Fibroblast of villous mesenchyme (primary cell): ENCODE data around the gene ZKSCAN1. TPM values are rescaled to one million over a fixed set of nuclear protein-coding genes. Genes with fewer than 3 reads are reported as not detected.
"Not testable (repeated sequence)": the region's sequence is repeated elsewhere in the genome, so short reads cannot be mapped to it uniquely, and the experiment has no call there.

Source experiments
- DNase-seq: peaks from one replicate; pipeline ENCODE4 v3.0.0-alpha.2; 2010; ENCODE audit warnings: low read depth
- H3K4me3 ChIP-seq: 2 replicates; pipeline ENCODE4 v1.5.1; 2011; ENCODE audit warnings: low read depth, mild to moderate bottlenecking, low read length
- CTCF ChIP-seq: IDR thresholded peaks from 2 replicates; pipeline ENCODE4 v1.5.1; 2012; ENCODE audit warnings: low read depth, mild to moderate bottlenecking, low read length; ENCODE audit not compliant: insufficient read depth
- total RNA-seq: library from RNA; depleted of rRNA; stranded (reverse); fragments of >200 nt; gene quantifications from 2 replicates; pipeline ENCODE4 v1.2.3, GENCODE V29; 2012

Gene ZKSCAN1
- 29.6 and 41.9 TPM in 2 replicates for total RNA-seq

GRCh38 chr7:100015232-100016214 lies at the start of gene ZKSCAN1:
Gene ZKSCAN1, plus strand, starts transcription at chr7:100015596. Its CDS starts 7,911 bp downstream, at chr7:100023507.
- DNase-seq = peak; percentile 95
- peak within 1 kb of the TSS; percentile 88 for H3K4me3 ChIP-seq
- no peak for TF ChIP-seq CTCF

GRCh38 chr7:99969298-99969697 lies 46.1 kb upstream of the ZKSCAN1 start:
- no peak overlapping the region for H3K4me3 ChIP-seq
- DNase-seq = no peak
- TF ChIP-seq CTCF = no peak

- H3K4me3 ChIP-seq, DNase-seq: not testable (repeated sequence)
These were observed 45.6 kb upstream of the ZKSCAN1 start for GRCh38 chr7:99969813-99970212.

DNA sequence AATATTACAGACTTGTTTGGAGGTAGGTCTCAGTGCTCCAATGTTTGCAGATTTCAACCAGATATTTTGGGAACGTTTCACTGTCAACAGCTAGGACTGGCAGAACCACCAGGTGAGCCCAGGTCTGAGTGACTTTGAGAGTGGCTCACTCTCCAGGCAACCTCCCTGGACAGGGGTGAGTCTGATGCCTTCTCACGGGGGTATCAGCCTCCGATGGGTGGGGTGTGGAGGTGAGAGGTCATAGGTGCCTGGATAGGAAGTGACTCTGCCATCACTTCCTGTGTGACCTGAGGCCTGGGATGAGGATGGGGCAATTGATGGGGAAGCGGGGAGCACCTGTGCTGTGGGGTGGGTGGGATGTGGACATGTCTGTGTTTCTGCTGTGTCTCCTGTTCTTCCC lies 44.2 kb upstream of the ZKSCAN1 start:
- no peak for TF ChIP-seq CTCF
- DNase-seq = no peak
- H3K4me3 ChIP-seq = no peak overlapping the region

DNA sequence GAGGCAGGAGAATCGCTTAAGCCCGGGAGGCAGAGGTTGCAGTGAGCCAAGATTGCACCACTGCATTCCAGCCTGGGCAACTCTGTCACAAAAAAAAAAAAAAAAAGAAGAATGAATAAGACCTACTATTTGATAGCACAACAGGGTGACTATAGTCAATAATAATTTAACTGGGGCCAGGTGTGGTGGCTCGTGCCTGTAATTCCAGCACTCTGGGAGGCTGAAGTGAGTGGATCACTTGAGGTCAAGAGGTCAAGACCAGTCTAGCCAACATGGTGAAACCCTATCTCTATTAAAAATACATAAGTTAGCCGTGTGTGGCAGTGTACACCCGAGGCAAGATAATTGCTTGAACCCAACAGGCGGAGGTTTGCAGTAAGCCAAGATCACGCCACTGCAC lies 41.6 kb upstream of the ZKSCAN1 start:
- DNase-seq = not testable (repeated sequence)

GRCh38 chr7:99974681-99975080 lies 40.7 kb upstream of the ZKSCAN1 start:
- no peak for DNase-seq
- H3K4me3 ChIP-seq = no peak overlapping the region
- TF ChIP-seq CTCF = no peak

More for the DNA sequence above, 41.6 kb upstream of the ZKSCAN1 start:
- not testable (repeated sequence) for H3K4me3 ChIP-seq

GRCh38 chr7:99975782-99976521 lies 39.4 kb upstream of the ZKSCAN1 start, which contains the start of gene AZGP1:
Gene AZGP1, minus strand, starts transcription at chr7:99976031. Its CDS starts 11 bp downstream, at chr7:99976020.
- no peak for TF ChIP-seq CTCF
- no peak for DNase-seq
- H3K4me3 ChIP-seq = no peak within 1 kb of the TSS
